ENCODE results near the gene COL19A1.

Gene COL19A1

GRCh38 chr6:70062010-70062409 is 195.7 kb downstream of the COL19A1 start:
- Mint-ChIP-seq H3K4me1 (ENCODE audit: low read depth) (no peaks in the 10 kb centered on the region), H3K4me3 (no peak overlapping the region), H3K9me3 (ENCODE audit: low read depth) (no peaks in the 10 kb centered on the region), H3K36me3 (no peaks in the 10 kb centered on the region), H3K27me3 (peaks cover 1% of the 10 kb centered on the region), H3K27ac (no peak overlapping the region)

GRCh38 chr6:70072540-70073179 is 206.3 kb downstream of the COL19A1 start:
- Mint-ChIP-seq H3K9me3 (ENCODE audit: low read depth) (no peaks in the 10 kb centered on the region), H3K36me3 (no peaks in the 10 kb centered on the region), H3K4me3 (no peak overlapping the region), H3K4me1 (ENCODE audit: low read depth) (no peaks in the 10 kb centered on the region), H3K27ac (no peak overlapping the region), H3K27me3 (peaks cover 4% of the 10 kb centered on the region)

GRCh38 chr6:70073637-70074036 is 207.3 kb downstream of the COL19A1 start:
- no peaks in the 10 kb centered on the region for H3K9me3 Mint-ChIP-seq (ENCODE audit: low read depth)
- no peak overlapping the region for H3K4me3 Mint-ChIP-seq
- H3K27me3 Mint-ChIP-seq: peaks cover 4% of the 10 kb centered on the region
- no peaks in the 10 kb centered on the region for H3K36me3 Mint-ChIP-seq
- no peak overlapping the region for H3K27ac Mint-ChIP-seq
- no peaks in the 10 kb centered on the region for H3K4me1 Mint-ChIP-seq (ENCODE audit: low read depth)

GRCh38 chr6:70079241-70079640 is 212.9 kb downstream of the COL19A1 start:
- no peak overlapping the region for H3K4me3 Mint-ChIP-seq
- H3K27ac Mint-ChIP-seq: no peak overlapping the region
- no peaks in the 10 kb centered on the region for H3K36me3 Mint-ChIP-seq
- H3K4me1 Mint-ChIP-seq (ENCODE audit: low read depth): no peaks in the 10 kb centered on the region
- no peaks in the 10 kb centered on the region for H3K9me3 Mint-ChIP-seq (ENCODE audit: low read depth)
- H3K27me3 Mint-ChIP-seq: peaks cover under 1% of the 10 kb centered on the region

GRCh38 chr6:70080443-70081070 is 214.2 kb downstream of the COL19A1 start:
- H3K4me3 Mint-ChIP-seq: no peak overlapping the region
- H3K27me3 Mint-ChIP-seq: peaks cover 2% of the 10 kb centered on the region
- no peak overlapping the region for H3K27ac Mint-ChIP-seq
- H3K36me3 Mint-ChIP-seq: no peaks in the 10 kb centered on the region
- H3K4me1 Mint-ChIP-seq (ENCODE audit: low read depth): no peaks in the 10 kb centered on the region
- H3K9me3 Mint-ChIP-seq (ENCODE audit: low read depth): no peaks in the 10 kb centered on the region

- Mint-ChIP-seq H3K27ac (no peak overlapping the region), H3K27me3 (peaks cover 4% of the 10 kb centered on the region), H3K36me3 (no peaks in the 10 kb centered on the region), H3K4me1 (ENCODE audit: low read depth) (no peaks in the 10 kb centered on the region), H3K4me3 (no peak overlapping the region), H3K9me3 (ENCODE audit: low read depth) (no peaks in the 10 kb centered on the region)
Measured at GRCh38 chr6:70082830-70083229, 216.5 kb downstream of the COL19A1 start.

- H3K27ac Mint-ChIP-seq: no peak overlapping the region
- no peaks in the 10 kb centered on the region for H3K36me3 Mint-ChIP-seq
- H3K9me3 Mint-ChIP-seq (ENCODE audit: low read depth): no peaks in the 10 kb centered on the region
- no peaks in the 10 kb centered on the region for H3K4me1 Mint-ChIP-seq (ENCODE audit: low read depth)
- no peak overlapping the region for H3K4me3 Mint-ChIP-seq
- H3K27me3 Mint-ChIP-seq: peaks cover 4% of the 10 kb centered on the region
Measured at GRCh38 chr6:70086806-70087205, 220.4 kb downstream of the COL19A1 start.

GRCh38 chr6:70094156-70094555 is 227.8 kb downstream of the COL19A1 start:
- no peaks in the 10 kb centered on the region for H3K27me3 Mint-ChIP-seq
- H3K4me3 Mint-ChIP-seq: no peak overlapping the region
- no peaks in the 10 kb centered on the region for H3K36me3 Mint-ChIP-seq
- no peaks in the 10 kb centered on the region for H3K4me1 Mint-ChIP-seq (ENCODE audit: low read depth)
- no peaks in the 10 kb centered on the region for H3K9me3 Mint-ChIP-seq (ENCODE audit: low read depth)
- H3K27ac Mint-ChIP-seq: no peak overlapping the region

GRCh38 chr6:70099732-70100131 is 233.4 kb downstream of the COL19A1 start:
- Mint-ChIP-seq H3K4me1 (ENCODE audit: low read depth) (no peaks in the 10 kb centered on the region), H3K9me3 (ENCODE audit: low read depth) (no peaks in the 10 kb centered on the region), H3K36me3 (no peaks in the 10 kb centered on the region), H3K27ac (no peak overlapping the region), H3K4me3 (no peak overlapping the region), H3K27me3 (peaks cover 1% of the 10 kb centered on the region)

- H3K9me3 Mint-ChIP-seq (ENCODE audit: low read depth): no peaks in the 10 kb centered on the region
- no peak overlapping the region for H3K27ac Mint-ChIP-seq
- no peak overlapping the region for H3K4me3 Mint-ChIP-seq
- no peaks in the 10 kb centered on the region for H3K4me1 Mint-ChIP-seq (ENCODE audit: low read depth)
- peaks cover 3% of the 10 kb centered on the region for H3K27me3 Mint-ChIP-seq
- H3K36me3 Mint-ChIP-seq: no peaks in the 10 kb centered on the region
Measured at GRCh38 chr6:70103798-70104197, 237.4 kb downstream of the COL19A1 start.

GRCh38 chr6:70107852-70108629 is 241.7 kb downstream of the COL19A1 start:
- no peaks in the 10 kb centered on the region for H3K9me3 Mint-ChIP-seq (ENCODE audit: low read depth)
- no peaks in the 10 kb centered on the region for H3K36me3 Mint-ChIP-seq
- H3K27me3 Mint-ChIP-seq: peaks cover 9% of the 10 kb centered on the region
- H3K27ac Mint-ChIP-seq: no peak overlapping the region
- H3K4me1 Mint-ChIP-seq (ENCODE audit: low read depth): no peaks in the 10 kb centered on the region
- no peak overlapping the region for H3K4me3 Mint-ChIP-seq

- Mint-ChIP-seq H3K4me3 (no peak overlapping the region), H3K9me3 (ENCODE audit: low read depth) (no peaks in the 10 kb centered on the region), H3K36me3 (no peaks in the 10 kb centered on the region), H3K4me1 (ENCODE audit: low read depth) (no peaks in the 10 kb centered on the region), H3K27ac (no peak overlapping the region), H3K27me3 (peaks cover 9% of the 10 kb centered on the region)
Measured at GRCh38 chr6:70110126-70111022, 244.0 kb downstream of the COL19A1 start.

GRCh38 chr6:70111737-70112136 is 245.4 kb downstream of the COL19A1 start:
- no peak overlapping the region for H3K27ac Mint-ChIP-seq
- H3K9me3 Mint-ChIP-seq (ENCODE audit: low read depth): no peaks in the 10 kb centered on the region
- H3K27me3 Mint-ChIP-seq: peaks cover 9% of the 10 kb centered on the region
- H3K4me3 Mint-ChIP-seq: no peak overlapping the region
- no peaks in the 10 kb centered on the region for H3K36me3 Mint-ChIP-seq
- no peaks in the 10 kb centered on the region for H3K4me1 Mint-ChIP-seq (ENCODE audit: low read depth)

GRCh38 chr6:70112716-70113115 is 246.4 kb downstream of the COL19A1 start:
- peaks cover 9% of the 10 kb centered on the region for H3K27me3 Mint-ChIP-seq
- no peak overlapping the region for H3K4me3 Mint-ChIP-seq
- no peaks in the 10 kb centered on the region for H3K4me1 Mint-ChIP-seq (ENCODE audit: low read depth)
- H3K36me3 Mint-ChIP-seq: no peaks in the 10 kb centered on the region
- no peaks in the 10 kb centered on the region for H3K9me3 Mint-ChIP-seq (ENCODE audit: low read depth)
- no peak overlapping the region for H3K27ac Mint-ChIP-seq

- Mint-ChIP-seq H3K27ac (no peak overlapping the region), H3K27me3 (peaks cover 8% of the 10 kb centered on the region)
Measured at GRCh38 chr6:70113171-70113570, 246.8 kb downstream of the COL19A1 start.

More at GRCh38 chr6:70113171-70113570, 246.8 kb downstream of the COL19A1 start:
- no peak overlapping the region for H3K4me3 Mint-ChIP-seq
- H3K36me3 Mint-ChIP-seq: no peaks in the 10 kb centered on the region
- H3K9me3 Mint-ChIP-seq (ENCODE audit: low read depth): no peaks in the 10 kb centered on the region
- no peaks in the 10 kb centered on the region for H3K4me1 Mint-ChIP-seq (ENCODE audit: low read depth)

All from activated naive CD8-positive, alpha-beta T cell (primary cell).